DMS153 treated with DMSO at 0.1 percent for 48 hours (cell line): ENCODE data around the gene LGALS3.
A peak's percentile ranks its signal among the peaks of the same experiment; 100 is the strongest.

Experiments used
- DNase-seq: peaks from one replicate; lab custom pipeline; 2025; ENCODE audit not compliant: unreplicated experiment; lab: John Stamatoyannopoulos, UW

The LGALS3 gene

DNA sequence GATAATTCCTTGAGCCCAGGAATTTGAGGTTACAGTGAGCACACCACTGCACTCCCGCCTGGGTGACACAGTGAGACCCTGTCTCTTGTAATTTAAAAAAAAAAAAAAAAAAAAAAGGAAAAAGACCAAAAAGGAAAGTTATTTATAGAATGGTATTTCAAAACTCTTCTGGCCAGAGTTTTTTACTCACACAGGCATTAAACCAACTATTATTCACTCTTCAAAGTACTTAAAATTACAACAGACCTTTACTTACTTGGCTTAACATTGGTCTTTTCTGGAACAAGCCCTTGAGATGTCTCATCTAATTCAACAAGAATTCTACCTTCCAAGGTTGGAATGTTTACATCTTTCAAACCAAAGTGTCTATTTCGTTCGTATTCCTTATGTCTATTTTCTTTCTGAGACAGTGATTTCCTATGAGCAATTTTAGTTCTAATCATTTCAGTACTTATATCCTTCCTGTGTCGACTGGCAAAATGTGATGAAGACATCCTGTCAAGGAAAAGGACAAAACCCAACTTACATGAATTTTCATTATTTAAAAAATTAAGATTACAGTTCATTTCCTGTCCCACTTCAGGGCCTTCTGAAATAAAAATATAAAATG lies 59.7 kb downstream of the LGALS3 start:
- DNase-seq: no peak

DNA sequence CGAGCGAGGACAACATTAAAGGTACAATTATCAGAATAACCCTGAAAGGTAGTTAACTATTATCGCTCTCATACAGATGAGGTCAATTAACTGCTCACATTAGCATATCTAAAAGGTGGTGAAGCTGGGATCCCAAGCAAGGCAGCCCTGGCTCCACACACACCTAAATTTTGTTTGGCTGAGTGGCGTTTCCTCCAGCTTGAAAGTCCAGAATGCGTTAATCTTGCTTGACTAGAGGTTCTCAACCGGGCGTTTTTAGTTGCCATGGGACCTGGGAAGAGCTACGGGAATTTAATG lies 61.8 kb downstream of the LGALS3 start:
- no peak for DNase-seq

DNA sequence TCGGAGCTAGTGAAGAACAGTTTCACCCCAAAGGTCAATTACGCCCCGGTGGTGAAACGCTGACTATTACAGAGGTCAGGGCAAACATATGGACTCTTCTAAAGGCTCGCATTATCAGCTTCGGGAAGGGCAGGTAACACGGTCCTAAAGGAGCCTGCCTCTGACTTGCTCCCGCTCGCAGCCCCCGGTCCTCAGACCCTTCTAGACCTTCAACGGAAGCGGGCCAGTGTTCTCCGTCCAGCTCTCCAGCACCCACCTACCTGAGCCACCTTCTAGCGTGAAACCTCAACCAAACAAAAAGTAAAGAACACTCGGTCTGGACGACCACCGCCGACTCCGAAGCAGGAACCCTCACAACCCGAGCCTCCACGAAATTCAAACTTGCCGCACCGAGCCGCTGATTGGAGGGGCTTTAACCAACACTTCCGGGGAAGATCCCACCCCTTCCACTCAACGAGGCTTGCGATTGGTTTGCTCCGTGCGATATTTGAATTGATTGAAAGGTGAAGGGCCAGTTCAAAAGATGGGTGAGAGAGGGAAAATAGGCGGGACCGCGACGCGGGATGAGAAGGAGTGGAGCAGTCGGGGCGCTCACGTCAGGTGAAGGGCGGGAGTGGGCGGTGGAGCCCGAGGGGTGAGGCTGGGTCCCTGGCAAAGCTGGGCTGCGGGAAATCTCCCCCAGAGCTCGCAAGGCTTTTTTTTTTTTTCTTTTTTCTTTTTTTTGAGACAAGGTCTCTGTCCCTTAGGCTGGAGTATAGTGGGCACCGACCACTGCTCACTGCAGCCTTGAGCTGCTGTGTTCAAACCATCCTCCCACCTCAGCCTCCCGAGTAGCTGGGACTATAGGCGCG lies 62.4 kb downstream of the LGALS3 start, which contains the start of gene DLGAP5:
Gene DLGAP5, minus strand, starts transcription at position 383 of the 851 bp plus-strand sequence. CDS start 2,406 bp downstream, outside the sequence.
- DNase-seq: peak; percentile 94

DNA sequence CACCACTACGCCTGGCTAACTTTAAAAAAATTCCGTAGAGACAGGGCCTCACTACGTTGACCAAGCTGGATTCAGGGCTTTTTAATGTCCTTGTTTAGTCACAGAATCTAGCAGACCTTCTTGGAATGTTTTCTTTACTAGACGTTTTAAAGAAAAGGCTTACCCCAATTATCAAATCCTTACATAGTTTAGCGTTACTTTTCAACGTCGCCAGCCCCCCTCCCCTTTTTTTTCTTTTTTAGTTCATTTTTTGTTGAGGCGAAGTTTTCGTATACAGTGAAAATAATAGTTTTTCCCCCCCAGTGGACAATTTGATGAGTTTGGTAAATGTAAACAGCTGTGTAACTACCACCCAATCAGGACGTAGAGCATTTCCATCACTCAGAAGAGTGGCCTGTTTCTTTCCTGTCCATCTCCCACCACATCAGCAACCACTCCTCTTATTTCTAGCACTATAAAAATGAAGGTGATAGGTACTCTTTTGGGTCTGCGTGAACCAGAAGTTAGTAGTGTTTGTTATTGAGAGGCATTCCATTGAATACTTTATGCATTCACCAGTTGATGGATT lies 63.1 kb downstream of the LGALS3 start:
- no peak for DNase-seq

DNA sequence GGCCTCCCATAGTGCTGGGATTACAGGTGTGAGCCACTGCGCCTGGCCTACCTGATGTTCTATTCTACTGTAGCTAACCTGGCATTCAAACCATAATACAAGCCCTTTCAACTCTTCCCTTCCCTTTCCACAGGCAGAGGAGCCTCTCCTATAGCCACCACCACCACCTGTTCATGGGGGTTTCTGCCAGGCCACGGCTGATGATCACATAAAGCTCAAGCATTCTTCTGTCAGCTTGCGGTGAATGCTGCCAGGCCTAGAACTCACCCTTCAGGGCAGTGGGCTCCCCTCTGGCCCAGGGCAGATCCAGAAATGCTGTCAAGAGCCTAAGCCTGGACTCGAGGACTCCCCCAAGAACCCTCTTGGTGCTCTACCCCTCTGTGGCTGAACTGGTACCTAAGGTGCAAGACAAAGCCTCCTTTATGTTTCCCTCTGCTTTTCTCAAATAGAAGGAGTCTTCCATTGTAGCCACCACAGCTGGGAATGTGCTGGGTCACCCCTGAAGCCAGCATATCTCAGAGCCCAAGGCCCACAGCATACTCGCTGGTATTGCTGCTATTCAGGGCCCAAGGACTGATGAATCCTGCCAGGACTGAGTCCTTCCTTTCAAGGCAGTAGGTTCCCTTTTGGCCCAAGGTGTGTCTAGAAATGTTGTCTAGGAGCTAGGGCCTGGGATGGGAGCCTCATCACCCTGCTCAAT lies 65.8 kb downstream of the LGALS3 start:
- no peak for DNase-seq
